Suprapubic skin (tissue), 4 donors: ENCODE measurements around the gene RPUSD2. TPM values are rescaled to one million over a fixed set of nuclear protein-coding genes. Genes with fewer than 3 reads are reported as not detected.

Source experiments
- DNase-seq, 2 donors: peaks; one replicate each; pipeline ENCODE4 v3.0.0-alpha.2; 2019; ENCODE audit warnings: low spot score in 2 of 2
- H3K27ac ChIP-seq: fragments of 200-600 bp; sonication (generic); one replicate; pipeline ENCODE4 v1.5.1; 2019
- H3K27me3 ChIP-seq: fragments of 200-600 bp; sonication (generic); one replicate; pipeline ENCODE4 v1.5.1; 2019
- H3K36me3 ChIP-seq: fragments of 200-600 bp; sonication (generic); one replicate; pipeline ENCODE4 v1.5.1; 2019
- H3K4me1 ChIP-seq: fragments of 200-600 bp; sonication (generic); one replicate; pipeline ENCODE4 v1.5.1; 2019
- H3K4me3 ChIP-seq: fragments of 200-600 bp; sonication (generic); one replicate; pipeline ENCODE4 v1.5.1; 2019; ENCODE audit warnings: mild to moderate bottlenecking
- H3K9me3 ChIP-seq: fragments of 200-600 bp; sonication (generic); one replicate; pipeline ENCODE4 v1.5.1; 2019
- EP300 ChIP-seq: sonication (generic); formaldehyde crosslinking; IDR thresholded peaks from one replicate; pipeline ENCODE4 v1.6.1; 2017; ENCODE audit warnings: antibody characterized with exemption
- POLR2A ChIP-seq, 2 donors: fragments of 450-650 bp; IDR thresholded peaks; one replicate each; pipeline ENCODE4 v1.6.1; 2017; ENCODE audit warnings: antibody characterized with exemption in 2 of 2, mild to moderate bottlenecking in 2 of 2, moderate library complexity in 2 of 2
- POLR2AphosphoS5 ChIP-seq, 3 donors: sonication (generic); formaldehyde crosslinking; IDR thresholded peaks; one replicate each; pipeline ENCODE4 v1.6.1; 2017; ENCODE audit warnings: antibody characterized with exemption in 3 of 3
- WGBS: methylation state at CpG from one replicate; pipeline ENCODE4 v1.1.5; 2018; 5-methylcytosine and 5-hydroxymethylcytosine counted together
- total RNA-seq, 4 donors: library from RNA; depleted of rRNA; stranded (reverse); fragments of >200 nt; gene quantifications; one replicate each; pipeline ENCODE4 v1.1.0, GENCODE V29; 2016
- TF ChIP-seq, protein P1 (sequence below), 2 donors: fragments of 200-600 bp in 1 of 2; fragments of 450-650 bp in 1 of 2; sonication (generic) in 1 of 2; IDR thresholded peaks; one replicate each; pipeline ENCODE4 v1.5.1; 2016 to 2019; ENCODE audit warnings: antibody characterized with exemption in 2 of 2, mild to moderate bottlenecking in 1 of 2, moderate library complexity in 1 of 2

Gene RPUSD2
- total RNA-seq, 4 donors from 2014 or later, result 8.1 to 14.0 (median 12.1) TPM

DNA sequence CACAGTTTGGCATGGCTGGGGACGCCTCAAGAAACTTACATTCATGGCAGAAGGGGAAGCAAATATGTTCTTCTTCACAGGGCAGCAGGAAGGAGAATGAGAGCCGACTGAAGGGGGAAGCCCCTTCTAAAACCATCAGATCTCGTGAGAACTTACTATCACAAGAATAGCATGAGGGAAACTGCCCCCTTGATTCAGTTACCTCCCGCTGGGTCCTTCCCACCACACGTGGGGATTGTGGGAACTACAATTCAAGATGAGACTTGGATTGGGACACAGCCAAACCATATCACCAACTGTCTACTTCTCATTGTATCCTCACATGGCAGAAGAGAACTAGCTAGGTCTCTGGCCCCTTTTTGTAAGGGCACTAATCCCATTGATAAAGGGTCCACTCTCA, 34.7 kb upstream of the RPUSD2 start:
- H3K27me3 ChIP-seq, result no peaks in the 10 kb centered on the region
- H3K36me3 ChIP-seq, result peaks cover 4% of the 10 kb centered on the region
- 73% methylated on average over 5 of the region's 5 CpGs for WGBS
- H3K27ac ChIP-seq, result no peak overlapping the region
- DNase-seq, result no peak
- no peak overlapping the region for H3K4me3 ChIP-seq
- TF ChIP-seq POLR2AphosphoS5 (IDR thresholded peaks at IDR 0.05), result no peak
- TF ChIP-seq, protein P1, sequence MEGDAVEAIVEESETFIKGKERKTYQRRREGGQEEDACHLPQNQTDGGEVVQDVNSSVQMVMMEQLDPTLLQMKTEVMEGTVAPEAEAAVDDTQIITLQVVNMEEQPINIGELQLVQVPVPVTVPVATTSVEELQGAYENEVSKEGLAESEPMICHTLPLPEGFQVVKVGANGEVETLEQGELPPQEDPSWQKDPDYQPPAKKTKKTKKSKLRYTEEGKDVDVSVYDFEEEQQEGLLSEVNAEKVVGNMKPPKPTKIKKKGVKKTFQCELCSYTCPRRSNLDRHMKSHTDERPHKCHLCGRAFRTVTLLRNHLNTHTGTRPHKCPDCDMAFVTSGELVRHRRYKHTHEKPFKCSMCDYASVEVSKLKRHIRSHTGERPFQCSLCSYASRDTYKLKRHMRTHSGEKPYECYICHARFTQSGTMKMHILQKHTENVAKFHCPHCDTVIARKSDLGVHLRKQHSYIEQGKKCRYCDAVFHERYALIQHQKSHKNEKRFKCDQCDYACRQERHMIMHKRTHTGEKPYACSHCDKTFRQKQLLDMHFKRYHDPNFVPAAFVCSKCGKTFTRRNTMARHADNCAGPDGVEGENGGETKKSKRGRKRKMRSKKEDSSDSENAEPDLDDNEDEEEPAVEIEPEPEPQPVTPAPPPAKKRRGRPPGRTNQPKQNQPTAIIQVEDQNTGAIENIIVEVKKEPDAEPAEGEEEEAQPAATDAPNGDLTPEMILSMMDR (IDR thresholded peaks at IDR 0.05), result no peak
- no peak for TF ChIP-seq EP300
- no peak for TF ChIP-seq POLR2A (IDR thresholded peaks at IDR 0.05)
- no peaks in the 10 kb centered on the region for H3K9me3 ChIP-seq
- H3K4me1 ChIP-seq, result no peaks in the 10 kb centered on the region

DNA sequence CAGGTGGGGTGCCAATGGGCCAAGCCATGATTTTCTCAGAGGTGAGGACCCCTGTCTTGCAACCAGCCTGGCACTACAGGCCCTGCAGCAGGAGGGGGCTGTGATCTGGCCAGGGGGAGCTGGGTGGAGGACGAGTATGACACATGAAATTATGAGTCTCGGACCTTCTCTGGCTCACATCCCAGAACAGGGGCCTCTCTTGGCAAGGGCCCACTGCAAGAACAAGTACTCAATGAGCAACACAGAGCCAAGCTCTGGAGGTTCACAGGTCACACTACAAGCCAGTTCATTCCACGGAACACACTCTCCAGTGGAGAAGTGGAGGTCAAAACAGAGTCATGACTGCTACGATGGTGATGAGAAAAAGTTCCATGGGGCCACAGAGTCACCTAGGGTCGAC, 32.6 kb upstream of the RPUSD2 start:
- WGBS, result 66% methylated on average over 5 of the region's 5 CpGs
- Histone ChIP-seq H3K27me3 (no peaks in the 10 kb centered on the region), H3K4me3 (no peak overlapping the region), H3K4me1 (no peaks in the 10 kb centered on the region), H3K36me3 (peaks cover 4% of the 10 kb centered on the region), H3K9me3 (no peaks in the 10 kb centered on the region), H3K27ac (no peak overlapping the region)
- TF ChIP-seq POLR2A (IDR thresholded peaks at IDR 0.05) (no peak), EP300 (no peak), POLR2AphosphoS5 (IDR thresholded peaks at IDR 0.05) (no peak)
- TF ChIP-seq, protein P1 (IDR thresholded peaks at IDR 0.05), result no peak
- no peak for DNase-seq

DNA sequence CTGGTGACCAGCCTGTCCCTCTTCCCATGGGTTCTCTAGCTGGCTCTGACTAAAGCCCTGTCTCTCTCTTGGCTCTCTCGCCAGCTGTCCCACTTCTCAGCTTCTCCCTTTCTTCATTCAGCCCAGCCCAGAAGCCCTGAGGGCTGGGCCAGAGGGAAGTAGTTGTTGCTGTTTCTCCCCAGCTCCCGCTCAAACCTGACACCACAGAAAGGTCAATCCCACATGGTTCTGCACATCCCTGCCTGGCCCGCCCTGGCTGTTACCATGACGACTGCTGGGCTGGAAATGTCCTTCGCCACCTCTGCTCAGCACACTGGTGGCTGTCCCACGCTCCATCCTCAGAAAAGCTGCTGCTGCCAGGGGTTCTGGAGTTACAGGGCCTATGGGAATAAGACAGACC, 30.1 kb upstream of the RPUSD2 start:
- H3K36me3 ChIP-seq, result peaks cover 4% of the 10 kb centered on the region
- H3K9me3 ChIP-seq, result no peaks in the 10 kb centered on the region
- no peak for DNase-seq
- no peak overlapping the region for H3K4me3 ChIP-seq
- TF ChIP-seq POLR2AphosphoS5 (IDR thresholded peaks at IDR 0.05) (no peak), POLR2A (IDR thresholded peaks at IDR 0.05) (no peak), EP300 (no peak)
- TF ChIP-seq, protein P1 (IDR thresholded peaks at IDR 0.05), result no peak
- H3K27ac ChIP-seq, result no peak overlapping the region
- H3K27me3 ChIP-seq, result no peaks in the 10 kb centered on the region
- 80% methylated on average over 6 of the region's 6 CpGs for WGBS
- no peaks in the 10 kb centered on the region for H3K4me1 ChIP-seq

DNA sequence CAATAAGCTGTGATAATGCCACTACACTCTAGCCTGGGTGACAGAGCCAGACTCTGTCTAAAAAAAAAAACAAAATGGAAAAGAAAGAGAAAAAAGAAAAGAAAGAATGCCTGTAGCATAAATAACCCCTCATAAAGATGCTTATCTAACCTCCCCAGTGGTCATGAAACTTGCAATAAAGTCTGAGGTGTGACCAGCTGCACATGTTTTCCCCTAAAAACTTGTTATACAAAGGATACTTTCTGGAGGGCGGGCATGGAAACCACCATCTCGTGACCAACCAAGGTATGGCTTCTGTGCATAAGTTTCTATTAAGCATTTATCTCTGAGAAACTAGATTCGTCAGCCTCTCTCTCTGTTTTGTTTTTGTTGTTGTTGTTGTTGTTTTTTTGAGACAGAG, 26.0 kb upstream of the RPUSD2 start:
- WGBS, result 88% methylated on average over 3 of the region's 3 CpGs
- Histone ChIP-seq H3K4me1 (no peaks in the 10 kb centered on the region), H3K27me3 (no peaks in the 10 kb centered on the region), H3K36me3 (peaks cover 16% of the 10 kb centered on the region), H3K9me3 (no peaks in the 10 kb centered on the region), H3K27ac (no peak overlapping the region), H3K4me3 (no peak overlapping the region)
- DNase-seq, result no peak
- TF ChIP-seq EP300, result no peak
- TF ChIP-seq POLR2AphosphoS5 (IDR thresholded peaks at IDR 0.05), result no peak
- no peak for TF ChIP-seq POLR2A (IDR thresholded peaks at IDR 0.05)
- TF ChIP-seq, protein P1 (IDR thresholded peaks at IDR 0.05), result no peak

DNA sequence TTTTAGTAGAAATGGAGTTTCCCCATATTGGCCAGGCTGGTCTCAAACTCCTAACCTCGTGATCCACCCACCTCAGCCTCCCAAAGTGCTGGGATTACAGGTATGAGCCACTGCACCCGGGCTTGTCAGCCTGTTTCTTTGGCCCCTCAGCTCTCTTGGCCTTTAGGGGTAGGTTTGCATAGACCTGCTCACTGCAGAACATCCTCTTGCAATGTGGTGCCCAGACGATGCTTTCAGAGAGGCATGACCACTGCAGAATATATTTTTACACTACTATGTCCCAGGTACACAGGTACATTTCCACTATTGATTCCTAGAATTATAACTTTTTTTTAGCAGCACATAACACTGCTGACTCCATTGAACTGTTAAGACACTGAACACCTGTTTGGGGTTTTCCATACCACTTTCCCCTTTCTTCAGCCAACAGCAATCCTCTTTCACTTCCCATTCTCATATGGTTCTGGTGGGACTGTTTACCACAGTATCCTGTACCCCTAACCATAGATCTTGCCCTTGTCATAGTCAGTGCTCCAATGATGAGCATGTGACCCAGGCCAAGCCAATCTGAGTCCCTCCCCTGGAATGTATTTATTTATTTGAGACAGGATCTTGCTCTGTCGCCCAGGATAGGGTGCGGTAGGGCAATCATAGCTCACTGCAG, 25.3 kb upstream of the RPUSD2 start:
- Histone ChIP-seq H3K9me3 (no peaks in the 10 kb centered on the region), H3K27me3 (no peaks in the 10 kb centered on the region), H3K36me3 (peaks cover 21% of the 10 kb centered on the region), H3K4me3 (no peak overlapping the region), H3K4me1 (no peaks in the 10 kb centered on the region), H3K27ac (no peak overlapping the region)
- TF ChIP-seq EP300, result no peak
- TF ChIP-seq POLR2AphosphoS5 (IDR thresholded peaks at IDR 0.05), result no peak
- TF ChIP-seq POLR2A (IDR thresholded peaks at IDR 0.05), result no peak
- TF ChIP-seq, protein P1 (IDR thresholded peaks at IDR 0.05), result no peak
- WGBS, result 83% methylated on average over 5 of the region's 5 CpGs
- no peak for DNase-seq
